ENCODE results near the gene PHKA2.

PHKA2 gene

DNA sequence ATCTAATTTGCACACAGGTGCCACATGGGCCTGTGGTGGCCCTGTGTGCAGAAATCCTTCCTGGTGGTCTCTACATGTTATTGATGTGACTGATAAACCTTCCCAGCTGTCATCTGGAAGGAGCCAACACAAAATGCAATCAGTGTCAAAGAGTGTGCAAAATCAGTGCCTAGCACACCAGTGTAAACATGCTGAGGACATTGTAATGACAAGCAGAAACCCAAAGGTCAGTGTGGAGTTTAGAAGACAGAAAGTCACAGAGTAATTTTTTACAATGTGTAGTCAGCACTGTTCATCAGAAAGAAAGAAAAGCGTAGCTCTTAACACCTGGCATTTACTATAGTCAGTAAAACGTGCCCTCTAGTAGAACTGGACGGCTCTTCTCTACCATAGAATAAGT is 50.3 kb downstream of the PHKA2 start:
- DNase-seq (ENCODE audit: insufficient read length, low spot score) (no peak), FAIRE-seq (no peak)

DNA sequence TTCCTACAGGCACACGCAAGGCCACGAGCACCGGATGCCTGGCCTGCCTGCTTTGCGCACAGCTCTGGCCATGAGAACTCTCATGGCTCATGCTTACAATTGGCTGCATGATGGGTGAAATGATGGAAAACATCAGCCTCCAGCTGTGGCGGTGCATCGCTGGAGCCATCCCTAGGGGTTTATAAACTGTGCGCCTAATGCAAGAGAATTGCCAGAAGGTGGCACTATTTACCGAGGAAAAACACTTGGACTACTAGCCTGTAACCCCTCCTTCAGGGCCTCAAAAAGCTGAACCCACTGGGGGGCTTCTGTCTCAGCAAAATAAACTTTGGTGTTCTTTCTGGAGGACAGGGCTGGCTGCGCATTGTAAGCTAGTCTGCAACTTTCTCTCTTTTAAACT is 51.9 kb downstream of the PHKA2 start:
- DNase-seq (ENCODE audit: insufficient read length, low spot score) (no peak), FAIRE-seq (no peak)

DNA sequence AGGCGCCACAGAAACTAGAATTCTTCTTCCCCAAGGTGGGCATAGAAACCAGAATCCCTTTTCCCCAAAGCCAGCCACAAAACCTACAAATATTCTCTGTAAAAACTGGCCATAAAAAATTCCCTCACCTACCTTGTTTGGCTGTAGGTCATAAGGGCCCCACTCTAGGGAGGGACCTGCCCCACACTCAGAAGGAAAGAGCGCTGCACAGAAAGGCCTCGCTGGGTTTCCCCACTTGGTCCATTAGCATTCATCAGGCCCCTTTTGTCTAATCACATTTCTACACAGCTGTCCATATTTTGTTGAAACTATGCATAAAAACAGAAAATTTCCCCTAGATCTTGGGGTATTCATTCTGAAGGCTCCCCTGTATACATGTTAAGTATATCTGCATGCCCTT is 54.1 kb downstream of the PHKA2 start:
- no peak for FAIRE-seq
- DNase-seq (ENCODE audit: insufficient read length, low spot score) = no peak

DNA sequence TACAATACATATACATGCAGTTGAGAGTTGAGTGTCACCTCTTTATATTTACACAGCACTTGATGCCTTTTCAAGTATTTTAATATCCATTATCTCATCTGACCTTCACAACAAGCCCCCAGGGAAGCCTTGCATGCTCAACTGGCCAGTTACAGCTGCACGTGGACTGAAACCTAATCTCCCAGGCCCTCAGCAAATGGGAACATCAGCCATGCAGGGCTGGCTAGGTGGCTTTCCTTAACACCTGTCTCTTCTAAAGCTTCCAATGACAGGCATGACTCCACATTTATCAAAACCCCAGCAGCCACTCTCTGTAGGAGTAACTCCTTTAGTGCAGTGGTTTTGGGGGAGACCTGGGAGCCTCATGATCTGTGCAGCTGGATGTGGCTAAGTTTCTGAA is 56.4 kb downstream of the PHKA2 start:
- FAIRE-seq = no peak
- no peak for DNase-seq (ENCODE audit: insufficient read length, low spot score)

DNA sequence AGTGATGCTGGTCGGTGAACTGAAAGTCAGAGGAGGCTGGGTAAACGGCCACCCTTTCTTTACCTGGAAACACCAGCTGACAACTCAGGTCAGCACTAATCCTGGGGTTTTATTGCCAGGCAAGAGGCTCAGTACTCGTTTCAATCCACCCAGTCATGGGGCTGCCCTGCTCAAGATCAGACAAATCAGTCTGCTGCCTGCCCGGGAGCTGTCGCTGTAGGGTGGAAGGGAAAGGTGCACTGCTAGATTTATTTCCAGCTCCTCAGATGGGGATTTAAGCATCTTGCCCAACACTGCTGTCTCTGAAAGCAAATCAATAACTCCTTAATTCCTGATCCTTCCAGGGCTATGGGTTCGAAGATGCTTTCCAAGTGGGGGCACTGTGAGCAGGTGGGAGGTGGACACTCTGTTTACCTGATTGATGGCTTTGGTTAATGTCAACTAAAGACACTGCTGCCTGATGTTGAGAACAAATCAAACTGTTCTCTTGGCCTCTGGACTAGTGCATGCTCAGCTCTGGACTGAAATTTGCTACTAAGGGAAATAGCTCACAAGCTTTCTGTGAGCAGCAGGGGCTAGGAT is 59.3 kb downstream of the PHKA2 start:
- DNase-seq (ENCODE audit: insufficient read length, low spot score) (no peak), FAIRE-seq (no peak)

DNA sequence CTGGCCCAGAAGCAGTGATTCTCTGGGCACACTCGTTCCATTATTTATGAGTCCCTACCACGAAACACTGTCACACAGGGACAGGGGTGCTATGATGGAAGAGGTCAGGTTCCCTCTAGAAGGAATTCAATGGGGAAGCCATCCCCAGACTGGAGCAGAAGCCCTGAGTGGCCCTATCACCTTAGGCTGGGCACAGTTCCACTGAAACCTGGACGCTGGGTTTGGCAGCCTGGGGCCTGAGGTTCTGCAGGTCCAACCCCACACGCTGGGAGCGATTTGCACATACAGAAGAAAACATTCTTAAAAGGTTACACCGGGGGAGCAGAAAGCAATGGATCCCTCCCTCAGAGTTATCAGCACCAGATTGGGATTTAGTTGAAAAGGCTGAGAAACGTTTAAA is 63.3 kb downstream of the PHKA2 start:
- FAIRE-seq = no peak

DNA sequence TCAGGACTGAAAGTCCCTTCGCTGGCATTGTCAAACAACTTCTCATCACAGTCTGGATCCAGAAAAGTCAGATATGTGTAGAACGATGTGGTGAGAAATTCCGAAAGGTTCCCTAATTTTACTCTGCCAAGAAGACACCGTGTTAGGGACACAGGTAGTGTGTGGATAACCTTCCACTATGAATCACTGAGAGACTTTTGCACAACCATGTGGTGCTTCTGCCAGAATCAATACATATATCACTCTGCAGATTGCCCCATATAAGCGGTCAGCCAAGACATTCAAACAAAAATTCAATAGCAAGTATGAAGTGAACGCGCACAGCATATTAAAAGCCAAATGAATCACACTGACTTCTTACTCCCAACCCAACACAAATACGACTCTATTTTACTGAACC is 63.8 kb downstream of the PHKA2 start:
- FAIRE-seq (no peak), DNase-seq (ENCODE audit: insufficient read length, low spot score) (no peak)

More for the DNA sequence above, 63.3 kb downstream of the PHKA2 start:
- DNase-seq (ENCODE audit: insufficient read length, low spot score) = no peak

DNA sequence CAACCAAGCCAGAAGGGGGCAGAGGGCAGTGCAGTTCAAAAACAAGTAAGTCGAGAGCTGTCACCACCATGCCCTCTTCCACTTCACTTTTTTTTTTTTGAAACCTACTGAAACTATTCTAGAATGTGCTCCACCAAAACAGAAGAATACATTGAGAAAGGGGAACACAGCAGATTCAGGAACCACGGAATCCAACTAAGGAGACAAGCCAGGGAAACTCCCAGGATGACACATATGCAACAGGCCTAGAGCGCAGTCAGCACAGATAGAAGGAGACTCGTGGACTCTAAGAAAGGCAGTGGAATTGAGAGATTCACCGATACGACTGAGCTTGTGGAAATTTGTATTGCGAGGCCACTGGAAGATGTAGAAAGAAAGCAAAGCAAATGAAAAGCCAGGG is 66.1 kb downstream of the PHKA2 start:
- DNase-seq (ENCODE audit: insufficient read length, low spot score) = no peak
- FAIRE-seq = no peak

DNA sequence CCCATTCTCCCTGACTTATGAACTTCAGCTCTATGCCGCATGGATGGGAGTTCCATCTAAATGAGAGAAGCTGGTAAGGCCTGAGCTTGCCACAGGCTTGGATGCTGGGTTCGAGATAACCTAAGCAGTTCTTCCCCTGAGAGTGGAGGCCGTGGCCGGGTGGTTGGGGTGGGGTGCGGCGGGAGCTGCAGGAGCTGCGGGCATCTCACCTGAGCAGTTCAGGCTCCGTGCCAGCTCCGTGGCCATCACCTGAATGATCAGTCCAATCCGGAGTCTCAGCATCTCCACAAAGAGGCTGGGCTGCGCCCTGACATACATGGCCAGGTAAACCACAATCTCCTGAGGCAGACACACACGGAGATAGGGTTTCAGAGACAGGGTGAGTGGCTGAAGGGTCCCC is 77.6 kb downstream of the PHKA2 start:
- no peak for FAIRE-seq
- no peak for DNase-seq (ENCODE audit: insufficient read length, low spot score)

DNA sequence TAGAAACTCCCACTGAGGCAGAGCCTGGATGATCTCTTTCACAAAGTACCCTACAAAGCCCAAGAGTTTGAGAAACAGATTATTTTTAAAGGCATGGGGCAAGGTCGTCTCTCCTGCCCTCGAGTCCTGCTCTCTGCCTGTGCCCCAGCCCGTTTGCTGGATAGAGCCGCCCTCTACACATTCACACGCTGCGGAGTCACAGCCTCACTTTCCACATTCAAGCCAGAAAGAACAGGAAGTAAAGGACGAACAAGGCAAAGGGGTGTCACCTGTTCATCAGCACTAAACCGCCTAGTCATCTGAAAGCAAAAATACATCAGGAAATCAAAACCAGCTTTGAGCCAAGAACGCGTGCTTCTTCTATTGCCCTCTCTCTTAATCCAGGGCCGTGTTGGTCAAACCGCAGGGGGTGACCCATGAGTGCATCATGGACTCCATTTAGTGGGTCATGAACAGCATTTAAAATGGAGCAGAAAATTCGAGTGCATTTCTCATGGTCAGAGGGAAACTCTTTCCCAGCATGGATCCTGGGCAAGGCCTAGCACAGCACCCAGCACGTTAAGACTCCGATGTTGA is 83.4 kb downstream of the PHKA2 start:
- DNase-seq (ENCODE audit: insufficient read length, low spot score) (no peak), FAIRE-seq (no peak)

DNA sequence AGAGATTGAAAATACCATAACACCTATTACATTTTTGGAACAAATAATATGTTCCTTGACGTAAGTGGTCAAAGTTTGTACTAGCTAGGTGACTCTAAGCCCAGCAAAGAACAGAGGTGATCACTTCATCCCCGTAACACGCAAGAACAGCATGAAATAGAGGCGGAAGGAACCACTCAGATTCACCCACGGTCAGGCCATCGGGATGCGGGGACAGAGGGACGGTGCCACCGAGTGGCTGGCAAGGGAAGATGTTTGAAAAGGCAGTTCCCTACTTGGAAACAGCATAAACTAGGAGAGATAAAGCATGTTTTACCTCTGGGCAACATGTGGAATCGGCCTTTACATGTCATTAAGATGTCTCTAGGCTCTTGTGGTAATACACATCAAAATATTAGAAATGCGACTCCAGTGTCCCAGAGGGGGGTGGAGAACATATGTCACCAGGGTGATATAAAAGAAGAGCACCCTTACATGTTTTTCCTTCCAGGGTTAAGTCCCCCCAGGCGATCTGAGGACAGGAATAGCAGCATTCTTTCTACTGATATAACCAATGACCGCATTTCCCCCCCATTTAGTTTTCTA is 84.0 kb downstream of the PHKA2 start:
- DNase-seq (ENCODE audit: insufficient read length, low spot score) (no peak), FAIRE-seq (no peak)

DNA sequence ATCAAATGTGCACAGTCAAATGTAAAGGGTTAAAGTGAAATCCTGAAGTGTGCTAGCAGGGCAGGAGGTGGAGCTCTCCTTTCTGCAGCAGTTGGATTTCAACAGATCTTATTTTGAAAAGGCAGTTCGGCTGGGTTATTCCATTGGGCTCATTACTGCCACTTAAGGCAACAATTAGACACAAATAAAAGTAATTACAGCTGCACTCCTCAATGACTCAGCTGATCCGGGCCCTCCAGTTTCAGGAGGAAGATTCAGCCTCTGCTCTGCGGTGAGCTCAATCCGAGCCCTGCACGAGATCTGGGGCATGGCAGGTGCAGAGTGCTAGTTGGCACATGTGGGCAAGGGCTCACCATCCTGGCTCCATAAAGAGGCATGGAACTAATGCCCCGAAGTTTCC is 85.4 kb downstream of the PHKA2 start:
- FAIRE-seq (no peak), DNase-seq (ENCODE audit: insufficient read length, low spot score) (no peak)

DNA sequence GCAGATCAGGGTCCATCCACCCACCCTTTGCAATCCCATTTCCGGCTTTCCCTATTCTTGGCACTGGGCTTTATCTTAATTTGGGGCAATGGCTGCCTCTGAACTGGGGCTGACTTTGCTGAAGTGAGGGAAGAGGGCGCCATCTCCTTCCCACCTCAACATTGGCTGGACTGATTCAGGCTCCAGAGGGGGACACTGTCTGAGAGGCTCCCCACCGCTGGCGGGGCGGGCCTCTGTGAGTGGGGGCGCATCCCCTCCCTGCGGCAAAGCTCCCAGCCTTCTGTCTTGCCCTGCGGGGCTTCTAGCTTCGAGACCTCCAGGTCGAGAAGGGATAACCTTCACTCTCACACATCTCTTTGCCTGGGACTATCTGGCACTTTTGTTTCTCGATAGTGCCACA is 85.8 kb downstream of the PHKA2 start:
- no peak for FAIRE-seq
- no peak for DNase-seq (ENCODE audit: insufficient read length, low spot score)

DNA sequence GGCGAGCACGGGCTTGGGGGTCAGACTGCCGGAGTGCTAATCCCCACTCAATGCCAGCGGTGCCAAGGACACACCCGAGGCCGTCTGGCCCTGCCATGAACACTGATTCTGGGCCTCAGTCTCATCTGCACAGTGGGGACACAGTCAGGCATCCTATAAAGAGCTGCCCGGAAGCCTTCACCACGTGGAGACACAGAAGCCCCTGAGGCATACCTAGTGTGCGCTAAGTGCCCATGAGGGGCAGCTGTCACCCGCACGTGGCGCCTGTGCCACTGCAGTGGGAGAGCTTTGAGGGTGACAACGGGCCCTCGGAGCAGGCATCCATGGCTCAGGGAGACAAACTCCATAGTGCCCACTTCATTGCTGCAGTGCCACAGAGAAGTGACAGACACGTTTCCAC is 86.3 kb downstream of the PHKA2 start:
- FAIRE-seq = no peak
- no peak for DNase-seq (ENCODE audit: insufficient read length, low spot score)

DNA sequence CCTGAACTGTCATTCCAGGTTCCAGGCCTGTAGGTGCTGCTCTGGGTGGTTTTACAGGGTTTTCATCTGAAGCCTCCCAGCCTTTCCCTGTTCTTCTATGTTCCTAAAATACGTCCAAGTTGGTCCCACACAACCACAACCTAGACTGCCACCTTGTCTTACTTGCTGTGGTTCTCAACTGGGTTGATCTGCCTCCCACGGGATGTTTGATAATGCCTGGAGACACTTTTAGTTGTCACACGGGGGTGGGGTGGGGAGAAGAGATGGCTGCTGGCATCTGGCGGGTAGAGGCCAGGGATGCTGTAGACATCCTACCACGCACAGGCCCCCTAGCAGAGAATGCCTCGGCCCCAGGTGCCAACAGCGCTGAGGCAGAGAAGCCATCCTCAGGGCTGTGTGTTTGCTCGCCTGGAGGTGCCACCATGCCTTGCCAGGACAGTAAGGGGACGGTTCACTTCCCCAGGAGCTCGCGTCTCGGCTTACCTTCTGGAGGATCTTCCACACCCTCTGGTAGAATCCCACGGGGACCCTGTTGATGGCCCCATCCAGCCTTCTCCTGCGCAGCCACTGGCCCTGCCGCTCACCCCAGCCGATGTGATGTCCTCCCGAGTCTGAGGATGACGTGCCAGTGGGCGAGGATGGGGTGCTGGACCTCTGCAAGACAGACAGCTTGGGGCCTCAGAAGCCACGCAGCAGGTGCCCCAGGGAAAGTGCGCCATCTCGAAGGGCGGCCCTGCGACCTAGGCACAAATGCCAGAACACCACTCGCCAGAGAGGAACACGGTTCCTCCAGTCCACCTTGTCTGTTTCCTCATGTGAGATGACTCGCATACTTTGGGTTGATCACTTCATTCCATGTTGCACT is 87.0 kb downstream of the PHKA2 start:
- no peak for FAIRE-seq
- no peak for DNase-seq (ENCODE audit: insufficient read length, low spot score)

DNA sequence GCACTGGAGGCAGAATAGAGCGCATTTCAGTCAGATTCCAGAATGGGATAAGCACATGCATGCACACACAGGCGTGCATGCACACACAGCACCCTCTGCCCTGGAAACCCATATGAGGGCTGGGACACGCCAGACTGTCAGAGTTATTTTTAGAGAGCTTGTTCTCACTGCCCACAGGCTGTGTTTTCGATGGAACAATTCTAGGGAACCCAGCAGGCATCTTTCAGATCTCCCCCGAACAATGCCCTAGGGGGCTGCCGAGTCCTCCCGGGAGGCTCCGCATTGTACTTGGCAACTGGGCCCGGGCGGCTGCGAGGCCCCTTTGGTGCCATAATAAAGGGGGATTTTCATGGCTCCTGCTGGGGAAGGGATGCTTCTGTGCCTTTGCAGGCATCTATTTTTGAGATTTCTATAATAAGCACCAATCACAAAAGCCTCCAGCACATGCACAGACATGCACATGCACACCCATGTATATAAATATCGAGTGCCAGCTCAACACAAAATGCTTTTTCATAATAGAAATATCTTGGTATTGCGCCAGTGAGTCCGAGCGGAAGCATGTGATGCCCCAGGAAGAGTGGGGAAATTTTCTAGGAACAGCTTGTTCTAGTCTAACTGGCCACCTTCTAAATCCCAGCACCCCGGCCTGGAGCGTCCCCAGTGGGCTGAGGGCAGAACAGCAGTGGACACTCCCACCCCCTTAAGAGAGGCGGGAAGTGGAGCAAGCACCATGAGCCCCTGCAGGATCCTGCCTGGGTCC is 88.5 kb downstream of the PHKA2 start:
- DNase-seq (ENCODE audit: insufficient read length, low spot score) = no peak
- FAIRE-seq = no peak

DNA sequence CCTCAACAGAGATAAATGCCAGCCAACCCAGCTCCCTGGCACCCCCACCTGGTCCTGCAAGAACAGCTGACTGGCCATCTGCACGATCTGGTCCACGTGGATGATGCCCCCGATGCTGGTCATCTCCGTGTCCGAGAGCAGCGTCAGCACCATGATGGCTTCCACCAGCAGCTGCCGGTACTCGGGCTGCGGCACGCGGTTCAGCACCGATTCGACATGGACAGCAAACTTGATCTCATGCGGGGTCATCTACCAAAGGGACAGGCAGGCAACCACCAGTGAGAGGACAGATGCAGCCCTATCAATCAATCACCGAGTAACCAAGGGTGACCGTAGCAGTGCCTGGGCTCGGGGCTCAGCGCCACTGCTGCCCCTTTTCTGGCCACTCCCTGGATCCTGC is 89.8 kb downstream of the PHKA2 start:
- no peak for FAIRE-seq
- no peak for DNase-seq (ENCODE audit: insufficient read length, low spot score)

DNA sequence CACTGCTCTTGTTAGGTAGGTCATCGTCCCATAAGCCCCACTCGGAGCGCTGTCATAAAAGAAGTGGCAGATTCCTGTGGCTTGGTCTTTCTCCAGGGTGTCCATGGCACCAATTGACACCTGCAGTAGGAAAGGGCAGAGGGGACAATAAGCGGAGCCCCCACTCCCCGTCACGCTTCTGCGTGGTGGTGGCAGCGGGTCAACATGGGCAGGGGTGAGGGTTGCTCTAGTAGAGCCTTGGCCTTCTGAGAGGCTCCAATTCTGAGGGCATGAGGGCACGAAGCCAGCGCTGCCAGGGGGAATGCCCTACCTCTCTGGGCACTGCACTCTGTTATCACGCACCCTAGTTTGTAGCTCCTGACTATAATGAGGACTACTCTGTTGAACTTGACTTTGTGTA is 90.4 kb downstream of the PHKA2 start:
- no peak for DNase-seq (ENCODE audit: insufficient read length, low spot score)
- no peak for FAIRE-seq

DNA sequence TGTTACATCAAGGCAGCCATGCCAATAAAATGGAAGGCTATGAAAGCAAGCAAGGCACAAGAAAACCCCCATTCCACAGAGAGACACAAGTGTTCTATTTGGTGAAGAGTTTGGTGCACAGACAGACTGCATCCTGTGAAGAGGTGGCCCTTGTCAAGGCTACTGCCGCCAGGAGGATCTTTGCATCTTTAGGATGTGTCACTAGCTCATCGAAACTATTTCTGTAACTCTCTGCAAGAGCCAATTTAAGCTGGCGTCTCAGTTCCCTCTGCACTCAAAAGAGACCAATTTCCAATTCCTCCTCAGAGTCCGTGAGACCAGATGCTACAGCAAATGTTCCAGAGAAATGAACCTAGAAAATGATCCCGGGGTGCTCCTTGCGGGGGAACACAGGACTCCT is 91.0 kb downstream of the PHKA2 start:
- DNase-seq (ENCODE audit: insufficient read length, low spot score) (no peak), FAIRE-seq (no peak)

DNA sequence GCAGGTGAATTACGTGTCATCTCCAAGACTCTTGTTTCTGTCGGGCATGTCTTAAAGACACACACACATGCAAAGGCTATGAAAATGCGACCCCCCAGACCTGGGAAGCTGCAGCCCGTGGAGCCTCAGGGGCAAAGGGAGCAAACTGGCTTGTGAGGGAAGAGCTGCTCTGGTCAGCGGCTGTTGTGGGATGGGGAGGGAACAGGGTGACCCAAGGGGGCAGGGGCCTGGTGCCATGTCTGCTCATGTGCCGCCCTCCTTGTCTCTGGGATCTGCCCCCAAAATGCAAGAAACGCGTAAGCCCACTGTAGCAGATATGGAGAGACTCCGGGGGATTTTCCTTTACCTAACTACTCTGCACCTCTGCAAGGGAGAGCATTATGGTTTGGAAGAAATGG is 92.4 kb downstream of the PHKA2 start:
- DNase-seq (ENCODE audit: insufficient read length, low spot score) (no peak), FAIRE-seq (no peak)

All from GM19239 (cell line).